Lung (tissue), 12 donors: ENCODE measurements around the gene CHN2. TPM values are rescaled to one million over a fixed set of nuclear protein-coding genes. Genes with fewer than 3 reads are reported as not detected.

Source experiments
- ATAC-seq: fragments of 200-7000 bp; cut with Tn5 transposase; one replicate; pipeline ENCODE4 v1.9.1; 2020; ENCODE audit warnings: moderate number of reproducible peaks; ENCODE audit not compliant: insufficient read depth, low FRiP score
- DNase-seq, 3 donors: peaks; one replicate each; pipeline ENCODE4 v3.0.0-alpha.2; 2013 to 2017
- H3K27ac ChIP-seq, 2 donors: one replicate each; pipeline ENCODE4 v1.5.1; 2013; ENCODE audit warnings: mild to moderate bottlenecking in 2 of 2, moderate library complexity in 2 of 2, control low read depth in 1 of 2, inconsistent platforms in 1 of 2, low read depth in 1 of 2, low read length in 1 of 2
- H3K27me3 ChIP-seq, 3 donors: one replicate each; pipeline ENCODE4 v1.5.1; 2013; ENCODE audit warnings: low read length in 2 of 3; ENCODE audit not compliant: control insufficient read depth in 3 of 3, insufficient read depth in 3 of 3
- H3K36me3 ChIP-seq, 4 donors: one replicate each; pipeline ENCODE4 v1.5.1; 2013; ENCODE audit warnings: low read length in 4 of 4, mild to moderate bottlenecking in 1 of 4, moderate library complexity in 1 of 4; ENCODE audit not compliant: control insufficient read depth in 4 of 4, insufficient read depth in 4 of 4
- H3K4me1 ChIP-seq, 5 donors: one replicate each; pipeline ENCODE4 v1.5.1; 2013; ENCODE audit warnings: low read length in 5 of 5, mild to moderate bottlenecking in 2 of 5, moderate library complexity in 1 of 5; ENCODE audit not compliant: control insufficient read depth in 5 of 5, insufficient read depth in 5 of 5
- H3K4me3 ChIP-seq: one replicate; pipeline ENCODE4 v1.5.1; 2013; ENCODE audit warnings: mild to moderate bottlenecking, control low read depth, moderate library complexity
- H3K9ac ChIP-seq, 2 donors: one replicate each; pipeline ENCODE4 v1.5.1; 2013; ENCODE audit warnings: low read length in 2 of 2, control low read depth in 1 of 2; ENCODE audit not compliant: insufficient read depth in 1 of 2
- H3K9me3 ChIP-seq, 4 donors: one replicate each; pipeline ENCODE4 v1.5.1; 2013; ENCODE audit warnings: low read length in 3 of 4, mild to moderate bottlenecking in 1 of 4, moderate library complexity in 1 of 4; ENCODE audit not compliant: control insufficient read depth in 4 of 4, insufficient read depth in 3 of 4
- CTCF ChIP-seq: IDR thresholded peaks from 2 replicates; pipeline ENCODE4 v1.5.1; 2012; ENCODE audit warnings: mild to moderate bottlenecking; ENCODE audit errors: control extremely low read depth, extremely low read depth
- WGBS, 2 donors: extraction: QIAGEN DNeasy Blood & Tissue Kit; methylation state at CpG; one replicate each; pipeline ENCODE4 v1.1.7; 2013; 5-methylcytosine and 5-hydroxymethylcytosine counted together
- polyA plus RNA-seq, 2 donors: library from polyadenylated mRNA; stranded (reverse); fragments of 200-250 nt; gene quantifications; one replicate each; pipeline ENCODE4 v1.2.1, GENCODE V29; 2013
- total RNA-seq, 2 donors: library from RNA; depleted of rRNA in 1 of 2; stranded (reverse); fragments of >200 nt in 1 of 2; gene quantifications; one replicate each; pipeline ENCODE4 v1.2.1, GENCODE V29; 2014 to 2021
- donor health status: control.
- donor health status: control.
- donor health status: Bipolar disorder and iron deficiency.
- donor health status: healthy.
- donor health status: DM: yes; HTN: yes; CAD: no.

Gene CHN2
- total and polyA plus RNA-seq, 4 donors, result 3.2 to 11.0 (median 6.7) TPM

GRCh38 chr7:29346231-29346978 lies 151.8 kb downstream of the CHN2 start:
- H3K4me3 ChIP-seq, result no peak overlapping the region
- TF ChIP-seq CTCF, result no peak
- no peak for ATAC-seq
- 85 to 87% methylated on average over 8 of the region's 8 CpGs for WGBS, 2 donors
- H3K4me1 ChIP-seq, result peaks cover 0 to 4% (median 3%) of the 10 kb centered on the region in 5 donors
- no peaks in the 10 kb centered on the region for H3K36me3 ChIP-seq
- H3K9ac ChIP-seq, result no peak overlapping the region
- no peak for DNase-seq
- no peak overlapping the region for H3K27ac ChIP-seq
- no peaks in the 10 kb centered on the region for H3K9me3 ChIP-seq
- H3K27me3 ChIP-seq, result peaks cover 0 to 13% (median 0%) of the 10 kb centered on the region in 3 donors

GRCh38 chr7:29349362-29349761 lies 154.8 kb downstream of the CHN2 start:
- 68 to 86% methylated on average over 4 of the region's 4 CpGs for WGBS, 2 donors
- DNase-seq (no peak), ATAC-seq (no peak)
- Histone ChIP-seq H3K9me3 (no peaks in the 10 kb centered on the region), H3K36me3 (no peaks in the 10 kb centered on the region), H3K27me3 (peaks cover 0 to 3% (median 0%) of the 10 kb centered on the region in 3 donors), H3K27ac (no peak overlapping the region), H3K9ac (no peak overlapping the region), H3K4me3 (no peak overlapping the region), H3K4me1 (peaks cover 0 to 4% (median 0%) of the 10 kb centered on the region in 5 donors)
- no peak for TF ChIP-seq CTCF

DNA sequence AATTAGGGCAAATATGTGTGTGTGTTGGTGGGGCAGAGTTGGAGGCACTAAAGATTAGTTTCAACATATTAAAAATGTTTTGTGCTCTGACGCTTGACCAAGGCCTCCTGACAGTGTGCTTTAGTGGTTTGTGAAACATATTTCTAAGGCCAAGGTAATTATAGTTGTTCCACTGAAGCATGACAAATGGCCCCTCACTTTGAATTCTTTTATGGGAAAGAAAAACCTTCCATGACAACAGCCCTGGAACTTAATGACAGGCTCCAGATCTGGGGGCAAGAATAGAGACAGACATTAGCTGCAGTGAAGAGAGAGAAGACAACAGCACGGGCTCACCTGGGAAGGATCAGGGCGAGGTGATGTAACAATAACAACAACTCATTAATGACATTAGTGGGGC lies 155.8 kb downstream of the CHN2 start:
- H3K9me3 ChIP-seq, result no peaks in the 10 kb centered on the region
- no peak overlapping the region for H3K4me3 ChIP-seq
- no peak for DNase-seq
- H3K9ac ChIP-seq, result no peak overlapping the region
- no peak for ATAC-seq
- peaks cover 0 to 4% (median 0%) of the 10 kb centered on the region in 5 donors for H3K4me1 ChIP-seq
- H3K27ac ChIP-seq, result no peak overlapping the region
- peaks cover 0 to 3% (median 0%) of the 10 kb centered on the region in 3 donors for H3K27me3 ChIP-seq
- TF ChIP-seq CTCF, result no peak
- H3K36me3 ChIP-seq, result no peaks in the 10 kb centered on the region
- 85 to 91% methylated on average over 3 of the region's 3 CpGs for WGBS, 2 donors
